Liver (tissue), 3 donors: ENCODE measurements around the gene PAX5.

Experiments used
- ATF3 ChIP-seq: IDR thresholded peaks from 2 replicates; pipeline ENCODE4 v1.6.1; 2016; ENCODE audit warnings: antibody characterized with exemption
- CTCF ChIP-seq: fragments of 150-350 bp; IDR thresholded peaks from 2 replicates; pipeline ENCODE4 v1.5.1; 2017; ENCODE audit warnings: improper control_type of control experiment, low read depth, low read length; ENCODE audit not compliant: missing input control
- GABPA ChIP-seq, 2 donors: IDR thresholded peaks in 1 of 2; conservative IDR thresholded peaks in 1 of 2; 2 replicates each; pipeline ENCODE4 v1.6.1; 2016; ENCODE audit warnings: antibody characterized with exemption in 2 of 2, mild to moderate bottlenecking in 1 of 2, moderate library complexity in 1 of 2
- JUND ChIP-seq, 2 donors: IDR thresholded peaks; 2 replicates each; pipeline ENCODE4 v1.6.1; 2016; ENCODE audit warnings: antibody characterized with exemption in 2 of 2
- MAX ChIP-seq: IDR thresholded peaks from 2 replicates; pipeline ENCODE4 v1.6.1; 2016; ENCODE audit warnings: antibody characterized with exemption
- REST ChIP-seq: IDR thresholded peaks from 2 replicates; pipeline ENCODE4 v1.6.1; 2016; ENCODE audit warnings: antibody characterized with exemption, mild to moderate bottlenecking
- RXRA ChIP-seq, 2 donors: IDR thresholded peaks; 2 replicates each; pipeline ENCODE4 v1.6.1; 2017 to 2018; ENCODE audit warnings: antibody characterized with exemption in 2 of 2, mild to moderate bottlenecking in 1 of 2
- TAF1 ChIP-seq: conservative IDR thresholded peaks from 2 replicates; pipeline ENCODE4 v1.6.1; 2016; ENCODE audit warnings: antibody characterized with exemption, mild to moderate bottlenecking
- YY1 ChIP-seq: IDR thresholded peaks from 2 replicates; pipeline ENCODE4 v1.6.1; 2016; ENCODE audit warnings: antibody characterized with exemption, mild to moderate bottlenecking
- donor health status: healthy.
- donor health status: healthy.

- TF ChIP-seq CTCF (no peak), MAX (no peak), TAF1 (no peak), REST (no peak), RXRA (IDR thresholded peaks at IDR 0.05) (no peak), YY1 (no peak), GABPA (IDR thresholded peaks at IDR 0.05 in 1 of 2, conservative IDR thresholded peaks at IDR 0.05 in 1 of 2) (no peak), JUND (IDR thresholded peaks at IDR 0.05) (no peak), ATF3 (no peak)
These were observed 237.2 kb downstream of the PAX5 start for GRCh38 chr9:36796671-36797419.
